Activated CD8-positive, alpha-beta memory T cell treated with anti-CD3 and anti-CD28 coated beads, Interleukin-2, amount 50 U/mL, for 24 hours (primary cell): ENCODE data around the gene CDK19.
"Not testable (repeated sequence)": the region's sequence is repeated elsewhere in the genome, so short reads cannot be mapped to it uniquely, and the experiment has no call there.

Source experiments
- DNase-seq: peaks from one replicate; pipeline ENCODE4 v3.0.0-alpha.2; 2020; ENCODE audit errors: extremely low read depth

CDK19 gene

GRCh38 chr6:110622912-110623578 is 192.2 kb downstream of the CDK19 start:
- DNase-seq = no peak

- no peak for DNase-seq
Measured at GRCh38 chr6:110621061-110621460, 194.2 kb downstream of the CDK19 start.

GRCh38 chr6:110620065-110620464 is 195.2 kb downstream of the CDK19 start:
- no peak for DNase-seq

GRCh38 chr6:110619275-110619908 is 195.9 kb downstream of the CDK19 start:
- DNase-seq = no peak

GRCh38 chr6:110618591-110619267 is 196.5 kb downstream of the CDK19 start:
- DNase-seq = no peak

- no peak for DNase-seq
Measured at GRCh38 chr6:110617057-110617456, 198.2 kb downstream of the CDK19 start.

GRCh38 chr6:110615722-110616121 is 199.5 kb downstream of the CDK19 start:
- DNase-seq = no peak

GRCh38 chr6:110614586-110614985 is 200.7 kb downstream of the CDK19 start:
- no peak for DNase-seq

GRCh38 chr6:110614106-110614505 is 201.2 kb downstream of the CDK19 start:
- no peak for DNase-seq

GRCh38 chr6:110613356-110613755 is 201.9 kb downstream of the CDK19 start:
- DNase-seq = no peak

- DNase-seq = no peak
Measured at GRCh38 chr6:110612298-110612697, 203.0 kb downstream of the CDK19 start.

GRCh38 chr6:110609101-110609500 is 206.2 kb downstream of the CDK19 start:
- no peak for DNase-seq

GRCh38 chr6:110608151-110608550 is 207.1 kb downstream of the CDK19 start:
- no peak for DNase-seq

- DNase-seq = no peak
Measured at GRCh38 chr6:110606151-110606550, 209.1 kb downstream of the CDK19 start.

- not testable (repeated sequence) for DNase-seq
Measured at GRCh38 chr6:110600640-110601039, 214.6 kb downstream of the CDK19 start.

- no peak for DNase-seq
Measured at GRCh38 chr6:110597761-110598160, 217.5 kb downstream of the CDK19 start.

- no peak for DNase-seq
Measured at GRCh38 chr6:110596354-110596753, 218.9 kb downstream of the CDK19 start.

- DNase-seq = no peak
Measured at GRCh38 chr6:110595112-110595511, 220.2 kb downstream of the CDK19 start.

GRCh38 chr6:110593637-110594036 is 221.6 kb downstream of the CDK19 start:
- DNase-seq = no peak

- no peak for DNase-seq
Measured at GRCh38 chr6:110592765-110593164, 222.5 kb downstream of the CDK19 start.

GRCh38 chr6:110590821-110591351 is 224.4 kb downstream of the CDK19 start:
- DNase-seq = no peak

- no peak for DNase-seq
Measured at GRCh38 chr6:110589865-110590513, 225.3 kb downstream of the CDK19 start.
